ENCODE data around the gene PGS1.
A peak's percentile ranks its signal among the peaks of the same experiment; 100 is the strongest.

PGS1 gene

GRCh38 chr17:78335209-78335608, 43.2 kb upstream of the PGS1 start:
- no peak for DNase-seq
- H2BK5ac ChIP-seq (ENCODE audit: low read length) = no peak overlapping the region
- H4K8ac ChIP-seq (ENCODE audit: low read depth, low read length) = no peak overlapping the region
- H3K4me2 ChIP-seq (ENCODE audit: low read length) = no peak overlapping the region
- no peak overlapping the region for H3K4ac ChIP-seq (ENCODE audit: low read depth, low read length)
- H3K27ac ChIP-seq (ENCODE audit: low read depth, low read length) = no peak overlapping the region
- no peak overlapping the region for H2BK15ac ChIP-seq (replicated peaks; ENCODE audit: low read depth)
- H3K18ac ChIP-seq (ENCODE audit: low read length) = no peak overlapping the region
- H2AK5ac ChIP-seq (ENCODE audit: low read length) = no peak overlapping the region
- no peaks in the 10 kb centered on the region for H3K27me3 ChIP-seq (ENCODE audit: insufficient read depth, low read length, poor library complexity)
- no peak overlapping the region for H3K56ac ChIP-seq (ENCODE audit: low read length)
- no peak overlapping the region for H2BK120ac ChIP-seq (ENCODE audit: low read depth, low read length)
- H3K4me3 ChIP-seq (ENCODE audit: low read length) = no peak overlapping the region
- WGBS (ENCODE audit: extremely low coverage, insufficient coverage, low lambda C conversion rate) = no CpG with 5 or more reads among the region's 11 CpGs
- no peaks in the 10 kb centered on the region for H3K79me1 ChIP-seq (ENCODE audit: low read length)
- no peaks in the 10 kb centered on the region for H3K4me1 ChIP-seq (ENCODE audit: control insufficient read depth, low read depth, low read length)
- H4K5ac ChIP-seq (ENCODE audit: low read length) = no peak overlapping the region
- H3K23ac ChIP-seq (ENCODE audit: low read length) = no peak overlapping the region
- no peaks in the 10 kb centered on the region for H3K79me2 ChIP-seq (ENCODE audit: control insufficient read depth, insufficient read depth, low read length)
- H3K36me3 ChIP-seq (ENCODE audit: control insufficient read depth, insufficient read depth, low read length) = no peaks in the 10 kb centered on the region
- no peak overlapping the region for H3K9ac ChIP-seq (ENCODE audit: low read length)

- no CpG with 5 or more reads among the region's 19 CpGs for WGBS (ENCODE audit: extremely low coverage, insufficient coverage, low lambda C conversion rate)
Measured at GRCh38 chr17:78337244-78338109, 41.0 kb upstream of the PGS1 start.

GRCh38 chr17:78338486-78339259, 39.8 kb upstream of the PGS1 start:
- peaks cover 6% of the 10 kb centered on the region for H3K4me1 ChIP-seq (ENCODE audit: control insufficient read depth, low read depth, low read length)
- H3K23ac ChIP-seq (ENCODE audit: low read length) = no peak overlapping the region
- no peak overlapping the region for H3K27ac ChIP-seq (ENCODE audit: low read depth, low read length)
- H2BK5ac ChIP-seq (ENCODE audit: low read length) = no peak overlapping the region
- no peaks in the 10 kb centered on the region for H3K36me3 ChIP-seq (ENCODE audit: control insufficient read depth, insufficient read depth, low read length)
- no peak overlapping the region for H3K4ac ChIP-seq (ENCODE audit: low read depth, low read length)
- no peak overlapping the region for H4K8ac ChIP-seq (ENCODE audit: low read depth, low read length)
- H3K56ac ChIP-seq (ENCODE audit: low read length) = no peak overlapping the region
- WGBS (ENCODE audit: extremely low coverage, insufficient coverage, low lambda C conversion rate) = no CpG with 5 or more reads among the region's 11 CpGs
- no peak overlapping the region for H4K5ac ChIP-seq (ENCODE audit: low read length)
- H2BK120ac ChIP-seq (ENCODE audit: low read depth, low read length) = no peak overlapping the region
- no peak overlapping the region for H3K18ac ChIP-seq (ENCODE audit: low read length)
- H3K4me3 ChIP-seq (ENCODE audit: low read length) = no peak overlapping the region
- H3K27me3 ChIP-seq (ENCODE audit: insufficient read depth, low read length, poor library complexity) = no peaks in the 10 kb centered on the region
- H3K4me2 ChIP-seq (ENCODE audit: low read length) = no peak overlapping the region
- H3K79me2 ChIP-seq (ENCODE audit: control insufficient read depth, insufficient read depth, low read length) = no peaks in the 10 kb centered on the region
- H3K9ac ChIP-seq (ENCODE audit: low read length) = no peak overlapping the region
- no peak overlapping the region for H2AK5ac ChIP-seq (ENCODE audit: low read length)
- no peak for DNase-seq
- H2BK15ac ChIP-seq (replicated peaks; ENCODE audit: low read depth) = no peak overlapping the region
- H3K79me1 ChIP-seq (ENCODE audit: low read length) = no peaks in the 10 kb centered on the region

More at GRCh38 chr17:78337244-78338109, 41.0 kb upstream of the PGS1 start:
- H3K27me3 ChIP-seq (ENCODE audit: insufficient read depth, low read length, poor library complexity) = no peaks in the 10 kb centered on the region
- H3K79me1 ChIP-seq (ENCODE audit: low read length) = no peaks in the 10 kb centered on the region
- no peak overlapping the region for H3K56ac ChIP-seq (ENCODE audit: low read length)
- H4K8ac ChIP-seq (ENCODE audit: low read depth, low read length) = no peak overlapping the region
- H2BK120ac ChIP-seq (ENCODE audit: low read depth, low read length) = no peak overlapping the region
- H2BK5ac ChIP-seq (ENCODE audit: low read length) = no peak overlapping the region
- no peak overlapping the region for H3K4me3 ChIP-seq (ENCODE audit: low read length)
- no peak overlapping the region for H2BK15ac ChIP-seq (replicated peaks; ENCODE audit: low read depth)
- H3K18ac ChIP-seq (ENCODE audit: low read length) = no peak overlapping the region
- no peaks in the 10 kb centered on the region for H3K36me3 ChIP-seq (ENCODE audit: control insufficient read depth, insufficient read depth, low read length)
- no peaks in the 10 kb centered on the region for H3K79me2 ChIP-seq (ENCODE audit: control insufficient read depth, insufficient read depth, low read length)
- H3K4me2 ChIP-seq (ENCODE audit: low read length) = no peak overlapping the region
- H3K23ac ChIP-seq (ENCODE audit: low read length) = no peak overlapping the region
- no peak overlapping the region for H4K5ac ChIP-seq (ENCODE audit: low read length)
- H3K9ac ChIP-seq (ENCODE audit: low read length) = no peak overlapping the region
- DNase-seq = peak; percentile 42
- no peak overlapping the region for H3K27ac ChIP-seq (ENCODE audit: low read depth, low read length)
- no peak overlapping the region for H3K4ac ChIP-seq (ENCODE audit: low read depth, low read length)
- no peak overlapping the region for H2AK5ac ChIP-seq (ENCODE audit: low read length)
- H3K4me1 ChIP-seq (ENCODE audit: control insufficient read depth, low read depth, low read length) = no peaks in the 10 kb centered on the region

- Histone ChIP-seq H2BK120ac (ENCODE audit: low read depth, low read length) (no peak overlapping the region), H3K4me1 (ENCODE audit: control insufficient read depth, low read depth, low read length) (peaks cover 6% of the 10 kb centered on the region), H4K8ac (ENCODE audit: low read depth, low read length) (no peak overlapping the region), H3K27ac (ENCODE audit: low read depth, low read length) (no peak overlapping the region), H2AK5ac (ENCODE audit: low read length) (no peak overlapping the region), H3K79me2 (ENCODE audit: control insufficient read depth, insufficient read depth, low read length) (no peaks in the 10 kb centered on the region), H3K4me3 (ENCODE audit: low read length) (no peak overlapping the region), H3K79me1 (ENCODE audit: low read length) (no peaks in the 10 kb centered on the region), H2BK5ac (ENCODE audit: low read length) (no peak overlapping the region), H3K36me3 (ENCODE audit: control insufficient read depth, insufficient read depth, low read length) (no peaks in the 10 kb centered on the region), H4K5ac (ENCODE audit: low read length) (no peak overlapping the region), H3K9ac (ENCODE audit: low read length) (no peak overlapping the region), H3K27me3 (ENCODE audit: insufficient read depth, low read length, poor library complexity) (no peaks in the 10 kb centered on the region), H3K18ac (ENCODE audit: low read length) (no peak overlapping the region), H2BK15ac (replicated peaks; ENCODE audit: low read depth) (no peak overlapping the region), H3K23ac (ENCODE audit: low read length) (no peak overlapping the region), H3K56ac (ENCODE audit: low read length) (no peak overlapping the region), H3K4ac (ENCODE audit: low read depth, low read length) (no peak overlapping the region), H3K4me2 (ENCODE audit: low read length) (no peak overlapping the region)
- WGBS (ENCODE audit: extremely low coverage, insufficient coverage, low lambda C conversion rate) = no CpG with 5 or more reads among the region's 10 CpGs
- DNase-seq = no peak
Measured at GRCh38 chr17:78340183-78340955, 38.1 kb upstream of the PGS1 start.

GRCh38 chr17:78341559-78342448, 36.6 kb upstream of the PGS1 start:
- H3K79me1 ChIP-seq (ENCODE audit: low read length) = no peaks in the 10 kb centered on the region
- no CpG with 5 or more reads among the region's 95 CpGs for WGBS (ENCODE audit: extremely low coverage, insufficient coverage, low lambda C conversion rate)
- peak overlapping the region; percentile 76 for H3K56ac ChIP-seq (ENCODE audit: low read length)
- H3K79me2 ChIP-seq (ENCODE audit: control insufficient read depth, insufficient read depth, low read length) = no peaks in the 10 kb centered on the region
- no peaks in the 10 kb centered on the region for H3K36me3 ChIP-seq (ENCODE audit: control insufficient read depth, insufficient read depth, low read length)
- H2BK15ac ChIP-seq (replicated peaks; ENCODE audit: low read depth) = no peak overlapping the region
- H4K8ac ChIP-seq (ENCODE audit: low read depth, low read length) = no peak overlapping the region
- peak; percentile 87 for DNase-seq
- H3K4me2 ChIP-seq (ENCODE audit: low read length) = peak overlapping the region; percentile 39
- H3K27me3 ChIP-seq (ENCODE audit: insufficient read depth, low read length, poor library complexity) = no peaks in the 10 kb centered on the region
- H3K9ac ChIP-seq (ENCODE audit: low read length) = peak overlapping the region; percentile 53
- H3K18ac ChIP-seq (ENCODE audit: low read length) = peak overlapping the region; percentile 65
- no peak overlapping the region for H3K4me3 ChIP-seq (ENCODE audit: low read length)
- H2AK5ac ChIP-seq (ENCODE audit: low read length) = no peak overlapping the region
- peaks cover 6% of the 10 kb centered on the region for H3K4me1 ChIP-seq (ENCODE audit: control insufficient read depth, low read depth, low read length)
- H2BK5ac ChIP-seq (ENCODE audit: low read length) = no peak overlapping the region
- H2BK120ac ChIP-seq (ENCODE audit: low read depth, low read length) = peak overlapping the region; percentile 76
- no peak overlapping the region for H4K5ac ChIP-seq (ENCODE audit: low read length)
- peak overlapping the region; percentile 73 for H3K4ac ChIP-seq (ENCODE audit: low read depth, low read length)
- no peak overlapping the region for H3K27ac ChIP-seq (ENCODE audit: low read depth, low read length)
- no peak overlapping the region for H3K23ac ChIP-seq (ENCODE audit: low read length)
